ENCODE results near the gene MMD2.

The MMD2 gene

GRCh38 chr7:4951903-4952636 lies 6.9 kb downstream of the MMD2 start:
- no peak overlapping the region for H3K4me3 ChIP-seq (ENCODE audit: low read depth, low read length)
- no peak for TF ChIP-seq CTCF (IDR thresholded peaks at IDR 0.05; ENCODE audit: borderline replicate concordance, insufficient read depth, low read depth, low read length)

GRCh38 chr7:4951304-4951703 lies 7.7 kb downstream of the MMD2 start:
- TF ChIP-seq CTCF (IDR thresholded peaks at IDR 0.05; ENCODE audit: borderline replicate concordance, insufficient read depth, low read depth, low read length): no peak
- H3K4me3 ChIP-seq (ENCODE audit: low read depth, low read length): no peak overlapping the region

GRCh38 chr7:4948402-4948801 lies 10.6 kb downstream of the MMD2 start:
- H3K4me3 ChIP-seq (ENCODE audit: low read depth, low read length): no peak overlapping the region
- TF ChIP-seq CTCF (IDR thresholded peaks at IDR 0.05; ENCODE audit: borderline replicate concordance, insufficient read depth, low read depth, low read length): no peak

- no peak overlapping the region for H3K4me3 ChIP-seq (ENCODE audit: low read depth, low read length)
- no peak for TF ChIP-seq CTCF (IDR thresholded peaks at IDR 0.05; ENCODE audit: borderline replicate concordance, insufficient read depth, low read depth, low read length)
Observed at GRCh38 chr7:4945949-4946348, 13.0 kb downstream of the MMD2 start.

GRCh38 chr7:4944939-4945338 lies 14.0 kb downstream of the MMD2 start:
- TF ChIP-seq CTCF (IDR thresholded peaks at IDR 0.05; ENCODE audit: borderline replicate concordance, insufficient read depth, low read depth, low read length): no peak
- no peak overlapping the region for H3K4me3 ChIP-seq (ENCODE audit: low read depth, low read length)

GRCh38 chr7:4943297-4943696 lies 15.7 kb downstream of the MMD2 start:
- H3K4me3 ChIP-seq (ENCODE audit: low read depth, low read length): no peak overlapping the region

More at GRCh38 chr7:4943297-4943696, 15.7 kb downstream of the MMD2 start:
- TF ChIP-seq CTCF (IDR thresholded peaks at IDR 0.05; ENCODE audit: borderline replicate concordance, insufficient read depth, low read depth, low read length): no peak

All from GM12875 (cell line).